ENCODE measurements around the gene RBFOX2.
"Not testable (repeated sequence)": the region's sequence is repeated elsewhere in the genome, so short reads cannot be mapped to it uniquely, and the experiment has no call there.

Gene RBFOX2

GRCh38 chr22:35777335-35777975 lies 251.2 kb downstream of the RBFOX2 start:
- no peak for DNase-seq (ENCODE audit: low read depth)

- no peak for DNase-seq (ENCODE audit: low read depth)
Observed at GRCh38 chr22:35775339-35775738, 253.3 kb downstream of the RBFOX2 start.

GRCh38 chr22:35769974-35770373 lies 258.6 kb downstream of the RBFOX2 start:
- no peak for DNase-seq (ENCODE audit: low read depth)

- no peak for DNase-seq (ENCODE audit: low read depth)
Observed at GRCh38 chr22:35766654-35767580, 261.7 kb downstream of the RBFOX2 start.

GRCh38 chr22:35761037-35761436 lies 267.6 kb downstream of the RBFOX2 start:
- no peak for DNase-seq (ENCODE audit: low read depth)

- no peak for DNase-seq (ENCODE audit: low read depth)
Observed at GRCh38 chr22:35758394-35758793, 270.2 kb downstream of the RBFOX2 start.

- no peak for DNase-seq (ENCODE audit: low read depth)
Observed at GRCh38 chr22:35756722-35757121, 271.9 kb downstream of the RBFOX2 start.

- no peak for DNase-seq (ENCODE audit: low read depth)
Observed at GRCh38 chr22:35754761-35755160, 273.9 kb downstream of the RBFOX2 start.

- no peak for DNase-seq (ENCODE audit: low read depth)
Observed at GRCh38 chr22:35752863-35753189, 275.8 kb downstream of the RBFOX2 start.

GRCh38 chr22:35752006-35752862 lies 276.4 kb downstream of the RBFOX2 start:
- DNase-seq (ENCODE audit: low read depth): no peak

- DNase-seq (ENCODE audit: low read depth): no peak
Observed at GRCh38 chr22:35749808-35750207, 278.8 kb downstream of the RBFOX2 start.

- no peak for DNase-seq (ENCODE audit: low read depth)
Observed at GRCh38 chr22:35746946-35747703, 281.5 kb downstream of the RBFOX2 start.

- DNase-seq (ENCODE audit: low read depth): no peak
Observed at GRCh38 chr22:35746248-35746647, 282.4 kb downstream of the RBFOX2 start.

GRCh38 chr22:35743326-35743860 lies 285.2 kb downstream of the RBFOX2 start:
- DNase-seq (ENCODE audit: low read depth): no peak

GRCh38 chr22:35742342-35743100 lies 286.1 kb downstream of the RBFOX2 start:
- no peak for DNase-seq (ENCODE audit: low read depth)

- DNase-seq (ENCODE audit: low read depth): no peak
Observed at GRCh38 chr22:35740616-35741015, 288.0 kb downstream of the RBFOX2 start.

- no peak for DNase-seq (ENCODE audit: low read depth)
Observed at GRCh38 chr22:35739931-35740380, 288.7 kb downstream of the RBFOX2 start.

GRCh38 chr22:35739076-35739930 lies 289.3 kb downstream of the RBFOX2 start:
- DNase-seq (ENCODE audit: low read depth): no peak

- DNase-seq (ENCODE audit: low read depth): not testable (repeated sequence)
Observed at GRCh38 chr22:35737886-35738285, 290.7 kb downstream of the RBFOX2 start.

GRCh38 chr22:35736701-35737100 lies 291.9 kb downstream of the RBFOX2 start:
- DNase-seq (ENCODE audit: low read depth): no peak
